K562 (cell line): ENCODE results near the gene GOLGA8B. TPM values are rescaled to one million over a fixed set of nuclear protein-coding genes. Genes with fewer than 3 reads are reported as not detected.

ENCODE experiments used
- ARID1B ChIP-seq: fragments of 450-650 bp; IDR thresholded peaks from 2 replicates; pipeline ENCODE4 v1.6.1; 2016; ENCODE audit warnings: antibody characterized with exemption, mild to moderate bottlenecking, inconsistent platforms
- HDGF ChIP-seq: fragments of 450-650 bp; IDR thresholded peaks from 2 replicates; pipeline ENCODE4 v1.6.1; 2016
- HNRNPL ChIP-seq: fragments of 200-400 bp; formaldehyde crosslinking; IDR thresholded peaks from 2 replicates; pipeline ENCODE4 v1.6.1; 2017; ENCODE audit warnings: low read depth, mild to moderate bottlenecking, low read length
- LCOR ChIP-seq: sonication (generic); formaldehyde crosslinking; IDR thresholded peaks from 2 replicates; pipeline ENCODE4 v1.8.0; 2022; ENCODE audit warnings: mild to moderate bottlenecking, missing genetic modification reagents
- MAFF ChIP-seq: IDR thresholded peaks from 2 replicates; pipeline ENCODE4 v1.6.1; 2012; ENCODE audit warnings: low read length, improper control_type of control experiment
- MYBL2 ChIP-seq, 2 experiments: fragments of 450-650 bp in 1 of 2; sonication (generic) in 1 of 2; formaldehyde crosslinking in 1 of 2; IDR thresholded peaks; 2 replicates each; pipeline versions ENCODE4 v1.6.1 to v1.8.1; 2017 to 2022; ENCODE audit warnings: borderline replicate concordance in 1 of 2, inconsistent platforms in 1 of 2, low read depth in 1 of 2, mild to moderate bottlenecking in 1 of 2, missing genetic modification reagents in 1 of 2, moderate library complexity in 1 of 2
- REST ChIP-seq, 2 experiments: fragments of 450-650 bp; formaldehyde crosslinking in 1 of 2; IDR thresholded peaks; 2 replicates each; pipeline versions ENCODE4 v1.4.0 to v1.6.1; 2014 to 2020; ENCODE audit warnings: mild to moderate bottlenecking in 2 of 2, borderline replicate concordance in 1 of 2, low read depth in 1 of 2
- YY1 ChIP-seq, 3 experiments: IDR thresholded peaks; 2 replicates each; pipeline ENCODE4 v1.6.1; 2011; ENCODE audit warnings: low read length in 2 of 3, mild to moderate bottlenecking in 2 of 3, moderate library complexity in 2 of 3, borderline replicate concordance in 1 of 3, control low read depth in 1 of 3, low read depth in 1 of 3; ENCODE audit not compliant: insufficient read depth in 3 of 3, insufficient replicate concordance in 2 of 3, control insufficient read depth in 1 of 3, insufficient read length in 1 of 3; ENCODE audit errors: extremely low read depth in 1 of 3
- ZNF239 ChIP-seq: fragments of 250-450 bp; sonication (Bioruptor Pico); IDR thresholded peaks from 2 replicates; pipeline ENCODE4 v1.4.0; 2020; ENCODE audit warnings: mild to moderate bottlenecking
- polyA plus RNA-seq, 8 experiments: library from polyadenylated mRNA; depleted of rRNA in 4 of 8; stranded (reverse) in 5 of 8; unstranded in 3 of 8; fragments of >200 nt; fragmentation: Nextera tagmentation in 2 of 8; fragmentation: Illumina TruSeq in 1 of 8; extraction: Ambion mirVana in 2 of 8; extraction: Trizol in 1 of 8; gene quantifications; 2 replicates each; pipeline versions ENCODE4 v1.2.1 to v1.2.3, GENCODE V29; 2011 to 2014; ENCODE audit warnings: inconsistent platforms in 1 of 8, missing spikeins in 1 of 8
- total RNA-seq, 7 experiments: library from RNA; depleted of rRNA in 6 of 7; stranded (reverse); fragments of >200 nt in 6 of 7; fragmentation: Illumina TruSeq in 2 of 7; extraction: Trizol in 2 of 7; gene quantifications; 2 replicates each; pipeline versions ENCODE4 v1.2.1 to v1.2.3, GENCODE V29; 2011 to 2021; ENCODE audit warnings: low replicate concordance in 1 of 7

The GOLGA8B gene
- total and polyA plus RNA-seq, 9 of the 15 experiments (the other 6 are each of a cell fraction or from before 2014, with no cell fraction given): 7.9 to 236 (median 54.1) TPM

DNA sequence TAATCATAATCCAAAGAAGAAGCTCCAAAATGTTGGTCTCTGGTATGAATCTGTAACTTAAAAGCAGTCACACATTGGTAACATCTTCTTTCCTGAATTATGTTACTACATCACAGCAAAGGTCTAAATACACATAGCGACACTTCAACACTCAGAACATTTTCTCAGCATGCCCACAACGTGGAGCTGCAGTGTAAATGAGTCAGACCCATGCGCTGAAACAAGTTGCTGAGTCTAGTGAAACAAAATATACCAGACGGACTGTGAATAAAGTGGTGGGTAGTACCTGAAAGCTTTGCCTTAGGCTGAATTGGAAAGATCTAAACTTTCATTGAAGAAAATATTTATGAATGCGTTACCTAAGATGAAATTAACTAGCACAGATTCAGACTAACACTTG is 33.2 kb upstream of the GOLGA8B start (continued):
- TF ChIP-seq LCOR (CRISPR knock-in tag) (no peak), HDGF (no peak), HNRNPL (no peak), YY1 (IDR thresholded peaks at IDR 0.05; ENCODE audit: borderline replicate concordance in 1 of 3, control insufficient read depth in 1 of 3, extremely low read depth in 1 of 3, insufficient read depth in 3 of 3, insufficient read length in 1 of 3, insufficient replicate concordance in 2 of 3, low read depth in 1 of 3, low read length in 2 of 3) (no peak), MYBL2 (IDR thresholded peaks at IDR 0.05; ENCODE audit: low read depth) (no peak), MYBL2 (CRISPR knock-in tag; IDR thresholded peaks at IDR 0.05; ENCODE audit: borderline replicate concordance) (no peak), ARID1B (0 out of 2 replicates have a peak, but pooled peaks have one; percentile 28), REST (IDR thresholded peaks at IDR 0.05; ENCODE audit: borderline replicate concordance) (peak; percentile 58; the same call in 1 of the 2 replicates), REST (CRISPR knock-in tag; IDR thresholded peaks at IDR 0.05; ENCODE audit: low read depth) (no peak), ZNF239 (no peak), MAFF (peak; percentile 83)
- TF ChIP-seq, all 486 proteins: peak for 31
